Activated CD8-positive, alpha-beta memory T cell treated with anti-CD3 and anti-CD28 coated beads, Interleukin-2, amount 50 U/mL, for 24 hours (primary cell): ENCODE measurements around the gene EGFL7.

Experiments used
- DNase-seq: peaks from one replicate; pipeline ENCODE4 v3.0.0-alpha.2; 2020; ENCODE audit errors: extremely low read depth

EGFL7 gene

GRCh38 chr9:136662656-136663581 is at the start of gene EGFL7:
Gene EGFL7 (plus strand): TSS chr9:136662916. CDS start chr9:136668283, 5,367 bp downstream.
- DNase-seq: no peak

- no peak for DNase-seq
These were observed 48.8 kb upstream of the EGFL7 start for GRCh38 chr9:136613824-136614371.

GRCh38 chr9:136614372-136614922 is 48.3 kb upstream of the EGFL7 start:
- DNase-seq: no peak

DNA sequence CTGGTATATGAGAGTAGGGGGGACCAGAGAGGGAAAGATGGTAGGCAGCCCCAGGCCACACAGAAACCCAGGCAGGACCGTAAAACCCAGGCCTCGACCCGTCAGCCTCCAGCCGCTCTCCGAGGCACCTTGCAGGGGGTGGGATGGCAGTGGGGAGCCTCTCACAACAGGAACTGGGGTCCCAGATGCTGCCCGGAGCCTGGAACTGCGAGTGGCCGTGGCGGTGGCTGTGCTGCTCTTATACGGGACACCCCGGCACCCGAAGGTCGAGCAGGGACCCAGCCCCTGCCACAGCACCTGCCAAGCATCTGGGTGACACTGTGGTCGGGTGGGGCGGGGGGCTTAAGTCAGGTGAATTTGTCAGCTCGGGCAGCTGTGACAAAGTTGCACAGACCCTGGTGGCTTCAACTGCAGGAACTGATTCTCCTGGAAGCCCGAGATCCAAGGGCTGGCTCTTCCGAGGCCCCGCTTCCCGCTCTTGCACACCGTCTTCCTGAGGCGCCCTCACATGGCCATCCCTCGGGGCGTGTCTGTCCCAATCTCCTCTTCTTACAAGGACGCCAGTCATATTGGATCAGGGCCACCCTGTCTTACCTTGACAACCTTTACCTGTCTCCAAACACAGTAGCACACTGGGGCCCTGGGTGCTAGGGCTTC is 47.6 kb upstream of the EGFL7 start:
- DNase-seq: no peak

- no peak for DNase-seq
These were observed 46.9 kb upstream of the EGFL7 start for GRCh38 chr9:136615631-136616306.

DNA sequence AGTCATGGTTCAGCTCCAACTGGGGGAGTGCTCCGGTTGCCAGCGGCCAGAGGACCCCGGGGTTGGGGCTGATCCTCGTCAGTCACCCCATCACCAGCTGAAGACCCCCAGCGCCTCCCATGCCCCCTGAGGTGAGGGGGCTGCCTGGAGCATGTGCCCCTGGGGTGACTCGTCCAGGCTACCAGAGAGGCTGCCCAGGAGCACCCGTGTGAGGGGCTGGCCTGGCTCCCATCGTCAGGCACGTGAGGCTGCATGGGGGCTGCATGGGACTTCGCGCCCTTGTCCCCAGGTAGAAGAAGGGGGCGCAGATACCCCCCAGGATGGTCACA is 46.4 kb upstream of the EGFL7 start:
- DNase-seq: no peak

GRCh38 chr9:136616948-136617695 is 45.6 kb upstream of the EGFL7 start:
- DNase-seq: no peak

GRCh38 chr9:136617746-136618579 is 44.8 kb upstream of the EGFL7 start:
- DNase-seq: no peak

- DNase-seq: no peak
These were observed 43.9 kb upstream of the EGFL7 start for GRCh38 chr9:136618580-136619547.

GRCh38 chr9:136619742-136620440 is 42.8 kb upstream of the EGFL7 start:
- no peak for DNase-seq

- DNase-seq: no peak
These were observed 42.2 kb upstream of the EGFL7 start for GRCh38 chr9:136620441-136621018.

DNA sequence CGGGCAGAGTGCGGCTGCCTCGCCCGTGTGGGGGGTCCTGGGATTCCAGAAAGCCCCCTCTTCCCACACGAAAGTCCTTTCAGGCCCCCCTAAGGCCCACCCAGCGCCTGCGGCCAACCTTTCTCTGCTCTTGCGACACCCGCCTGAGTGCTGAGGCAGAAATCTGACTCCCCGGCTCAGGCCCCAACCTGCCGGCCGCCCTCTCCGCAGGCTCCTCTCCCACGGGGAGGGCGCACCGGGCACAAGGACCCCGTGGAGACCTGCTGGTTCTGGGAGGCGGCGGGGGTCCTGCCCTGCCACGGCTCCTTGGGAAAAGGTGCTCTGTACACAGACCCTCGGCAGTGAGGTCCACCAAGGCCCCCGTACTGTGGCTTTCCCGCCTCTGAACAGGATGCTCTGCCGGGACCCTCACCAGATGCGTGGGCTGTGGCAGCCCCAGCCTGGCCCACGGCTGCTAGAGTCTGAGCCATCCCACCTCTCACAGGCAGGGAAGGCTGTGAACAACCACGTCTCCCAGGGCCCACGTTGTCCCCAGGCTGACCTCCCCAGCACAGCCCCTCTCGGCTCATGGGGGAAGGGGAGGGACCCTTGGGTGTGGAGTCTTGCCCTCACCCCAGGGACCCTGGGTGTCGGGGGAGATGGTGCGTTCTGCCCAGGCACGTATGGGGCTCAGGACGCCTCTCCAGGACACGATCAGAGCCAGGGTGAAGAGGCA is 41.5 kb upstream of the EGFL7 start:
- no peak for DNase-seq

DNA sequence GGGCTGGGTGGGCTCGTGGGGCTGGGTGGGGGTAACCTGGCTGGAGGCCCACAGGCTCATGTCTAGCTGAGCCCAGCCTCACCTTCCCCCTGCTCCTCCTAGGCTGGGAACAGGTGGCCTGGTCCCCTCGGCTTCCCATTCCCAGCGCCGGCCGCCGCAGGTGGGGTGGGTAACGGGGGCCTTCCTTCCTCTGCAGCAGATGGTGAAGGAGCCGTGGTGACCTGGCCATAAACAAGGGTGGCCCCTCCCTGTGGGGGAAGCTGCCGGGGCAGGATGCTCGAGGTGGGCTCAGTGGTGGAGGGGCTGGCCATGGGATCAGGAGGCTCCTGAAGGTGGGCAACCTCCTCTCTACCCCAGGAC is 41.0 kb upstream of the EGFL7 start:
- DNase-seq: no peak

DNA sequence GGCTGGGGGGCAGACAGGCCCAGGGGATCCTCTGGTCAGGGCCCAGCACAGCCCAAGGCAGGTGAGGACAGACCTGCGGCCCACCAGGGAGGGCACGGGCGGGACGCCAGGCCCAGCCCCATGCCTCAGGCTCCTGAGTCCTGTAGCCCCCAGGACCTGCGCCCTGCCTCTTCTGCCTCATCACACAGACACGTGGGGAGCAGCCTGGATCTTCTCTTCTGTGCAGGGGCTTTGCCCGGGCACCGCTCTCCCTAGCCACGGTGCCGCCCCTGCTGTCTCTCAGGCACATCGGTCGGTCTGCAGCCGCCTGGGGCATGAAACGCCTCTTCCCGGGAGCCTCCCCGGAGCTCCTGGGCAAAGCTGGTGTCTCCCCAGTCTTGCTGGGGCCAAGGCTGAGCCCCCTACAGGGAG is 40.2 kb upstream of the EGFL7 start:
- no peak for DNase-seq

GRCh38 chr9:136623016-136623841 is 39.5 kb upstream of the EGFL7 start:
- no peak for DNase-seq

GRCh38 chr9:136623842-136624183 is 38.9 kb upstream of the EGFL7 start:
- no peak for DNase-seq
